ENCODE measurements around the gene IL1R2. TPM values are rescaled to one million over a fixed set of nuclear protein-coding genes. Genes with fewer than 3 reads are reported as not detected.

Gene IL1R2
- total and polyA plus RNA-seq, 2 of the 13 experiments (the other 11 are each of a cell fraction or from before 2014, with no cell fraction given), result 3.6 to 7.3 TPM

GRCh38 chr2:102027036-102027980 is 35.5 kb downstream of the IL1R2 start (continued):
- no peak for TF ChIP-seq GFI1 (CRISPR knock-in tag; IDR thresholded peaks at IDR 0.05; ENCODE audit: borderline replicate concordance)
- TF ChIP-seq, protein P1, sequence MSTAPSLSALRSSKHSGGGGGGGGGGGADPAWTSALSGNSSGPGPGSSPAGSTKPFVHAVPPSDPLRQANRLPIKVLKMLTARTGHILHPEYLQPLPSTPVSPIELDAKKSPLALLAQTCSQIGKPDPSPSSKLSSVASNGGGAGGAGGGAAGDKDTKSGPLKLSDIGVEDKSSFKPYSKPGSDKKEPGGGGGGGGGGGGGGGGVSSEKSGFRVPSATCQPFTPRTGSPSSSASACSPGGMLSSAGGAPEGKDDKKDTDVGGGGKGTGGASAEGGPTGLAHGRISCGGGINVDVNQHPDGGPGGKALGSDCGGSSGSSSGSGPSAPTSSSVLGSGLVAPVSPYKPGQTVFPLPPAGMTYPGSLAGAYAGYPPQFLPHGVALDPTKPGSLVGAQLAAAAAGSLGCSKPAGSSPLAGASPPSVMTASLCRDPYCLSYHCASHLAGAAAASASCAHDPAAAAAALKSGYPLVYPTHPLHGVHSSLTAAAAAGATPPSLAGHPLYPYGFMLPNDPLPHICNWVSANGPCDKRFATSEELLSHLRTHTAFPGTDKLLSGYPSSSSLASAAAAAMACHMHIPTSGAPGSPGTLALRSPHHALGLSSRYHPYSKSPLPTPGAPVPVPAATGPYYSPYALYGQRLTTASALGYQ (CRISPR knock-in tag; IDR thresholded peaks at IDR 0.05), result no peak
- no peak for TF ChIP-seq HMGXB3 (CRISPR knock-in tag; IDR thresholded peaks at IDR 0.05; ENCODE audit: borderline replicate concordance)
- TF ChIP-seq ZFP1 (CRISPR knock-in tag; IDR thresholded peaks at IDR 0.05), result no peak
- TF ChIP-seq, protein P2, sequence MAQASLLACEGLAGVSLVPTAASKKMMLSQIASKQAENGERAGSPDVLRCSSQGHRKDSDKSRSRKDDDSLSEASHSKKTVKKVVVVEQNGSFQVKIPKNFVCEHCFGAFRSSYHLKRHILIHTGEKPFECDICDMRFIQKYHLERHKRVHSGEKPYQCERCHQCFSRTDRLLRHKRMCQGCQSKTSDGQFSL (CRISPR knock-in tag; IDR thresholded peaks at IDR 0.05), result no peak
- no peak for TF ChIP-seq ZNF878 (CRISPR knock-in tag; IDR thresholded peaks at IDR 0.05)
- no peak for TF ChIP-seq KDM5B (CRISPR knock-in tag; IDR thresholded peaks at IDR 0.05; ENCODE audit: borderline replicate concordance)
- TF ChIP-seq SSRP1 (CRISPR knock-in tag; IDR thresholded peaks at IDR 0.05), result no peak
- TF ChIP-seq ZNF292 (CRISPR knock-in tag; IDR thresholded peaks at IDR 0.05; ENCODE audit: borderline replicate concordance, low read depth), result peak; percentile 76
- TF ChIP-seq KLF9 (CRISPR knock-in tag; IDR thresholded peaks at IDR 0.05; ENCODE audit: low read depth), result no peak
- no peak for TF ChIP-seq MXD3 (CRISPR knock-in tag; IDR thresholded peaks at IDR 0.05)
- 0 out of 2 replicates have a peak, but pooled peaks have one; percentile 51 for TF ChIP-seq CSRNP1 (CRISPR knock-in tag; IDR thresholded peaks at IDR 0.05)
- TF ChIP-seq SAP130 (CRISPR knock-in tag; IDR thresholded peaks at IDR 0.05; ENCODE audit: low read depth), result 0 out of 2 replicates have a peak, but pooled peaks have one; percentile 12
- TF ChIP-seq SP5 (CRISPR knock-in tag; IDR thresholded peaks at IDR 0.05; ENCODE audit: borderline replicate concordance, low read depth), result no peak
- TF ChIP-seq KDM2A (CRISPR knock-in tag; IDR thresholded peaks at IDR 0.05; ENCODE audit: borderline replicate concordance, low read depth), result 0 out of 2 replicates have a peak, but pooled peaks have one; percentile 23
